SK-N-MC (cell line): Measurements from ENCODE around the gene FUT9.

Experiments
- EZH2 ChIP-seq: fragments of 200-600 bp; sonication (generic); IDR thresholded peaks from one replicate; pipeline ENCODE4 v1.6.1; 2017; ENCODE audit warnings: antibody characterized with exemption
- POLR2AphosphoS5 ChIP-seq: IDR thresholded peaks from 2 replicates; pipeline ENCODE4 v1.6.1; 2012; ENCODE audit warnings: mild to moderate bottlenecking, low read depth, low read length, borderline replicate concordance

DNA sequence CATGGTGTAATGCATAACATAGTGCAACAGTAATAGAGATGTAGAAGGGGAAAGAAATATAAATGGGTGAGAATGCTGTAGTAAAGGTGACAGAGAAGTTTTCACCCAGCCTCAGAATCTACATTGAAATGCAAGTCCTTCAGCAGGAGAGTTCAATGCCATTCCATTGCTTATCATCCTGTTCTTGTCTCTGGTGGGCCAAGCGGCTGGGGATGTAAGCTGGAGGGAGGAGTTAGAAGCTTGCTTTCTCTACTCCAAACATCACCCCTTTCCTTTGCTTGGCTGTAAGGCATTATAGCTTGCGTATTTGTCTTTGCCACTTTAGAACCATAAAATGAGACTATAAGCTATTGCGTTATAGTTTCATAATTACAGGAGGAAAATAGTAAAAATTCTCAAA is 2.2 kb upstream of the FUT9 start:
- TF ChIP-seq EZH2 (no peak), POLR2AphosphoS5 (no peak)
